ELF-1 (cell line): ENCODE measurements around the gene KCNJ8.
A peak's percentile ranks its signal among the peaks of the same experiment; 100 is the strongest.
"Not testable (repeated sequence)": the region's sequence is repeated elsewhere in the genome, so short reads cannot be mapped to it uniquely, and the experiment has no call there.

Source experiments
- DNase-seq: peaks from one replicate; pipeline ENCODE4 v3.0.0-alpha.2; 2016; ENCODE audit warnings: low read depth, low spot score

KCNJ8 gene

DNA sequence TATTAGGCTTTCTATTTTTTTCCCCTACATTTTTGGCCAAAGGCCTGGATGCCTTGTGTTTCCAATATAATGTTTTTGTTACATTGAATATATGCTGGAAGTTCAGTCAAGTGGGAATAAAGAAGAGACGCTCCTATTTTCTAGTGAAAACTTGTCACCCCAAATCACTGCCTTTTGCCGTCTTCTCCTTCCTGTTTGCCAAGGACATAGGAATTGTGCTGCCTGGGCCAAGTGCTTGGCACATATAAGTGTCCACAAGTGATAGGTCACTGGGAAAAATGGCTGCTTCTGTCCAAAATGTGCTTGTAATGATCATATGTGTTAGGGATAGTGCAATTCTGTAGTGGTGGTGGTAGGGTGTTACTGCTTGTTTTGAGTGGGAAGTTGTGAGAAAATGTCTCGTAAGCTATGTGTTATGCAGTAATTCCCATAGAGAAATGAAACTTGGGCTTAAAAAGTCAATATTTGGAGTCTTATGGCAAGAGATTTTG lies 11.6 kb upstream of the KCNJ8 start:
- DNase-seq = no peak

DNA sequence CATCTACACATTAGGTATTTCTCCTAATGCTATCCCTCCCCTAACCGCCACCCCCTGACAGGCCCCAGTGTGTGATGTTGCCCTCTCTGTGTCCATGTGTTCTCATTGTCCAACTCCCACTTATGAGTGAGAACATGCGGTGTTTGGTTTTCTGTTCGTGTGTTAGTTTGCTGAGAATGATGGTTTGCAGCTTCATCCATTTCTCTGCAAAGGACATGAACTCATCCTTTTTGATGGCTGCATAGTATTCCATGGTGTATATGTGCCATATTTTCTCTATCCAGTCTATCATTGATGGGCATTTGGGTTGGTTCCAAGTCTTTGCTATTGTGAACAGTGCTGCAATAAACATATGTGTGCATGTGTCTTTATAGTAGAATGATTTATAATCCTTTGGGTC lies 8.2 kb upstream of the KCNJ8 start:
- DNase-seq = not testable (repeated sequence)

DNA sequence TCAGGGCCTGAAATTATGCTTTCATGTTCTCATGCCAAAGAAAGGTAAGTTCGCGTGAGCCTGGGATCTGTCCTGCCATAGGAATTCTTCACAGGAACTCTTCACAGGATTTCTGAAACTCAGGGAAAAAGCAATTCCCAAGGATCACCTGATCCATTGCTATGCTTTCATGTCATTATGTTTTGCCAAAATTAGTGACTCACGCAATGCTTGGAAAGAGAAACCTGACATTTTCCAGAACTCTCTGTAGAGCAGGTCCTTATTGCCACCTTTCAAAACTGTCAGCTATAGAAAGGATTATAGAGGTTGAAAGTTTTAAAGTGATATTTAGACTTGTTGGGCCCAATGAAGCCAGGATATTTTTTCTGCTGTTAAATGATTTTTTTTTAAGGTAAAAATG lies 6.3 kb upstream of the KCNJ8 start:
- no peak for DNase-seq

DNA sequence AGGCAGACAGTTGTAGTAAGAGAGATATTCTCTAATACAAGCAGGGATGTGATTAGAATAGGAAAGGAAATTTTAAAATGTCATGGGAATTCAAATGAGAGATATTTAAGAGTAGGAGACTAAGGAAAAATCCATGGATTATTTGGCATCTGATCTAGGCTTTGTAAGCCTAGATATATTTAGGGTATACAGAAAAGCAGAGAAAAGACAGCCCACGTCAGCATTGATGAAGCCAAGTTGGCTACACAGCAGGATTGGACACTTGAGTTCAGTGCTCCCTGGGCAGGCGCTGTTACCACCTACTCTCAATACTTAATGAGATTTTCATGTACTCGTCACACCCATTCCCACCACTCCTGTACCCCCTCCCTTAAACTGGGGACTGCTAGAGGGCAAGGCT lies 1.7 kb upstream of the KCNJ8 start:
- DNase-seq = no peak

DNA sequence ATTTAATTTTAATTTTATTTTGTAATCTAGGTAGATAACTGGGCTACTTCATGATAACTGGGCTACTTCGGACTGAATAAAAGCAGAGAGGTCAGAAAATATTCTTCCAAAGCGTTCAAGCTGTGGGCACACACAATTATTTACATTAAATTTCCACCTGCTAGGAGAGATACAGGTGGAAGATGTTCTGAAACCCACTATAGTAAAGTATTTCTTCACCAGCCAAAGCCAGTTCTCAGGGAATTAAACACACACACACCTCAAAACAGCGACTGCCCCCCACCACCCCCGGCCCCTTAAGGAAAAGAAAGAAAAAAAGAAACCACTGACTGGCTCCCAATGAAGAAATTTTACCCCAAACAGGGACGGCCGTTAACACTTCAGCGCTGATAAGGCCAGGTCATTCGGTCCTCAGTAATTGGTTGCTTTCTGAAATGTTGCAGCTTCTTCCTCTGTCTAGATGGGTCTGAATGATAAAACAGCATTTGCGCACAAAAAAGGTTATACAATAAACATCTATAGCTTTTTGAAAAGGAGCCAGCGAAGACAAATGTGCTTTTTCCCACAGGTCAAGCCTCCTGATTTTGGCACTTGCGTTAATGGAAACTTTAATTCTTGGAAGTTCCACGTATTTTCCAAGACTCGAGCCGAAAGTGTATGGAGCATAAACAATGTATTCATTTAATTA lies 771 bp upstream of the KCNJ8 start:
- no peak for DNase-seq

DNA sequence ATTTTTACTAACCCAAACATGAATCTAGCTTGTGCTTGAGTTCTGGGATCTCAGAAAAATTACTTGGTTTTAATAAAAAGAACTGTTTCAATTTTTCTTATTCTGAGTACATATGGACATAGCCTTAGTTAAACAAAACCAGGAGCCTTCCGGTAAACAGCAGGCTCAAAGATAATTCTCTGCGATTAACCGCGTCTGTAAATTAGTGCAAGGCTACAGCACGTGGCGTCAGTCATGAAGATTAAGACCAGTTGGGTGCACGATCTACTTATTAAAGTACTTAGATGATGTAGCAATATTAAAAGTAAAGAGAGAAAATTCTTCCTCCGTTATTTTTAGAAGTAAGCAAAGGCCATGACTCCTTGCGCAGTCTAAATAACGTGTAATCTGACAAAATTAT lies 700 bp downstream of the KCNJ8 start:
- DNase-seq = no peak

DNA sequence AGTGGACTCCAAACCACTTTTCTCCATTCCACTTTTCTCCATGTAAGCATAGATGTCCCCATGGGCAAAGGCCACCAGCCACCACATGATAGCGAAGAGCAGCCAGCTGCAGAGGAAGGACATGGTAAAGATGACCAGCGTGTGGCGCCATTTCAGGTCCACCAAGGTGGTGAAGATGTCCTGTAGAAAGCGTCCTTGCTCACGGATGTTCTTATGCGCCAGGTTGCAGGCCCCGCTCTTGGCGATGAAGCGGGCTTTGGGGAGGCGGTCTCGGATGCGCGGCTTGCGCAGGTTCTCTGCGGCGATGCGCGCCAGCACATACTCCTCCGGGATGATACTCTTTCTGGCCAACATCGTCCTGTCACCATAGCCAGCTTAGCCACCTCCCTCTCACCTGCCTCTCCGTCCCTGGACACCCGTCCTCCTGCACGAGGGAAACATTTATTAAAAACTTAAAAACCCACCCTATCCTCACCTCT lies 1.2 kb downstream of the KCNJ8 start:
- peak; percentile 82 for DNase-seq

DNA sequence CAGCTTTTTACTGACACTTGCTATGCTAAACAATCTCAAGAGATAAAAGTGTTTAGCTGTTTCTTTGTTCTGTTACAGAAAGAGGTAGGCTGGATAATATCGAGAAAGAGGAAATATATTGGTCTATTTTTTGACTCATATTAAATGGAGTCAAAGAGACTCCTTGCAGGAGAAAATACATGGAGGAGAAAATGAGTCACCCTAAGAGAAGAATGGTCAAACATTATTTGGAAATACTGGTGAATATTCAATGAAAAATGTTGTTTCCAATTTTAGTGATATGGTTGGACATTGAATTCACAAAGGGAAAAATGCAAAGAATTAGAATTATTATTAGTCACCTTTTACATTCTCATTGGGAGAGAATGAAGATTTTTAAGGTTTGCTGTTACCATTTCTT lies 3.2 kb downstream of the KCNJ8 start:
- no peak for DNase-seq

DNA sequence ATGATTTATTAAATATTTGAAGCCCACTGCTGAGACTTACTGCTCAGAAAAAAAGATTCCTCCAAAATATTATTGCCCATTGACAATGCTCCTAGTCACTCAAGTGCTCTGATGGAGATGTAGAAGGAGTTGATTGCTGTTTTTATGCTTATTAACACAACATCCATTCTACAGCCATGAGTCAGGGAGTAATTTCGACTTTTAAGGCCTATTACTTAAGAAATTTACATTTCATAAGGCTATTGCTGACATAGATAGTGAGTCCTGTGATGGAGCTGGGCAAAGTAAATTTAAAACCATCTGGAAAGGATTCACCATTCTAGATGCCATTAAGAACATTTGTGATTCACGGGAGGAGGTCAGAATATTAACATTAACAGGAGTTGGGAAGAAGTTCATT lies 5.2 kb downstream of the KCNJ8 start:
- DNase-seq = no peak

DNA sequence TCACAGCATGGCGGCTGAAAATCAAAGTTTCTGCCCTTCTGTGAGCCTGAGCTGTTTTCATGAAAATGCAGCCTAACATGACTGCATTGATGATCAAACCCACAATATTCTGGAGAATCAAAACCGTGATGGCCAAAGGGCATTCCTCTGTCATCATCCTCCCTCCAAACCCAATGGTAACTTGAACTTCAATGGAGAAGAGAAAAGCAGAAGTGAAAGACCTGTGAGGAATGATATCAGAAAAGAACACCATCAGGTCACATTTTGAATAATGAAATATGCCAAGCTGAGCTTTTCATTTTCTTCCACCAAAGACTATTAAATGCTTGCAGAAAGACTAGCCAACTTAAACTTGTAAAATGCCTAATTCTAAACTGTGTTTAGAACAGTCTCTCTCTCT lies 8.1 kb downstream of the KCNJ8 start:
- DNase-seq = no peak

DNA sequence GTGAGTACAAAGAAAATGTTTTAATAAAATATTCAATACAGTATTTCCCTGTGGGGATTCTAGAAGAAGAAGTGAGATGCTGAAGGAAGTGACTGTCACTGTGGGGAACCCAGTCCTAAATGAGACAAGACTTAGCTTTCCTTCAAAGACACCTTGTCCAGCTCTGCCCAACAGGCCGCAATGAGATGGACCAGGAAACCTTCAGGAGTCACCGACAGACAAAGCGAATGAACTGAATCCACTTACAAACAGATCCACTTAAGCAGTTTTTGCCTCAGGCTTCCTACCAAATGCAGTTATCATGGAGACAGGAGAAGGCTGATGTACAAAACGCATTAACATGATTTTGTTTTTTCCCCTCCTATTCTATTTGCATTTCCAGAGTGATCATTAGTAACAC lies 9.6 kb downstream of the KCNJ8 start:
- DNase-seq = no peak

DNA sequence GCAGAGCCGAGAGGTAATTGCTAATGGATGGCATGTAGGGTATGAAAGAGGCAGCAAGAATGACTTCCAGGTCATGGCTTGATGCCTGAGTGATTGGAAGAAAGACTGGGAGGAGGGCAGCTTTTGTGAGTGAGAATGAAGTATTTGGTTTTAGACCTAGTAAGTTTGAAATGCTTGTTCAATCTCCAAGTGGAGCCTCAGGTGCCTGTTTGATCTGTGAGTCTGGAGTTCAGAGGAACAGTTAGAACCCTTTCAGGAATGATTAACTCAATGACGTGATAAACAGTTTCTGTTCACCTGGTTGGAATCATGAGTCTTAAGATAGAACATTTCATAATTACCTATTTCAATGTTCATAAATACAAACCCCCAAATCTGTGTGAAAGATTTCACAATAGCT lies 10.4 kb downstream of the KCNJ8 start:
- no peak for DNase-seq

DNA sequence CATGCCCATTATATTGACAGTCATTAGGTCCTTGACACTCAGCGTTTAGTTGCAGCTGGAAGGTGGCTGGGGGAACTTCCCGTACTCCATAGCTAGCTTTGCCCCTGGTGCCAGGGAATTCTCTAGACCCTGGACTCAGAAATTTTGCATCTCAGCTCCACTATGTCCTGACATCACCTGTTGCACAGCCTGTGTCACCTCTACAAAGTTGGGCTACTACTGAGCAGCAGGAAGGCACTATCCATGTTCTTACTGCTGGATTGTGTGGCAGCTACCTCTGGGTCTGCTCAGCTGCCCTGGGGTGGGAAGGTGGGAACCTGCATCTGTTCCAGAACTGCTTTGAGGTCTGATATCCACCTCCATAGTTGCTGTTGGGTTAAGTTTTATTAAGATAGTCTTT lies 11.0 kb downstream of the KCNJ8 start:
- DNase-seq = no peak

DNA sequence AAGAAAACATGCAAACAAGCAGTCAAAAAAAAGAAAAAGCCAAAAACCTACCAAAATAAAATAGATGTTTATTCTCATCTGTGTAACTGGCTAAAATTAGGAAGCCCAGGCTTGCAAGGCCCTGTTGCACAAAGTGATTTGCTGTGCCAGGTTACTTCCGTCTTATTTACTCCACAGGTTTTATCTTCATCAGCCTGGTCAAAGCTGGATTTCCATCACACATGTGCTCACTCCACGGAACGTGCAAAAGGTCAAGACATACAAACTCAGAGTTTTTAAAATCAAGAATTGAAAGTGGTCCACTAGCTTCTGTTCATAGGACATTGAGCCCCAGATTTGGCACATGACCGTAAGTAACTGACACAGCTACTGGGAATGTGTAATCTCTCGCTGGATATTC lies 14.8 kb downstream of the KCNJ8 start:
- no peak for DNase-seq

DNA sequence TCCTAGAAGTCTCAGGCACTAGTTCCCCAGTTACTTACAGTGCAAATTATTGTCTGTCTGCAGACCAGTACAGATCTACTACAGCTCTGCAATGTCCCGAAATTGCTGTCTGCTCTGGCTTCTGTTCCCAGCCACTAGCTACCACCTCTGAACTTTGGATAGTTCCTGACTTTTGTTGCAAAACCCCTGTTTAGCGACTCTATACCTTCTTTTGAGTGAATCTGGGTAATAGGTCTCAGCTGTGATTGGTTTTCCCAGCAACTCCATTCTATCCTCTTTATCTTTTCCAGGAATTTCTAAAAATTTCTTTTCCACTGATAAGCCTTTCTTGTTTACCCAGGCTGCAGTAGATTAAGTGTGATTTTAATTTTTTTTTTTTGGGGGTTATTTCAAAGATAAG lies 16.8 kb downstream of the KCNJ8 start:
- DNase-seq = no peak

DNA sequence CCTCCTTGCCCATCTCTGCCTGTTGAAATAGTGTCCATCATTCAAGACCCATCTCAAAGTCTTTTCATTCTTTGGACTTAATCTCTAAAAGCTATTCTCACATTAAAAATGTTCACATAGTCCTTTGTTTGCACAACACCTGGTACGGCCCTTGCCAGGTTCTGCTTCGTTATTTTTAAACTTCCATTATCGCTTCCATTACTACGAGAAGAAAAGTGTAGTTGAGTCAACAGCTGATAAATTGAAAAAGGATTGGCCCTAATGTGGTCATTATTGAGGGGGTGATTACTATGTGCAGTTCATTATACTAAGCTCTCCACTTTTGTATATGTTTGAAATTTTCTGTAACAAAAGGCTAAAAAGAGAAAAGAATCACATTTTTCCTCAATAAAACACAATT lies 17.8 kb downstream of the KCNJ8 start:
- no peak for DNase-seq

DNA sequence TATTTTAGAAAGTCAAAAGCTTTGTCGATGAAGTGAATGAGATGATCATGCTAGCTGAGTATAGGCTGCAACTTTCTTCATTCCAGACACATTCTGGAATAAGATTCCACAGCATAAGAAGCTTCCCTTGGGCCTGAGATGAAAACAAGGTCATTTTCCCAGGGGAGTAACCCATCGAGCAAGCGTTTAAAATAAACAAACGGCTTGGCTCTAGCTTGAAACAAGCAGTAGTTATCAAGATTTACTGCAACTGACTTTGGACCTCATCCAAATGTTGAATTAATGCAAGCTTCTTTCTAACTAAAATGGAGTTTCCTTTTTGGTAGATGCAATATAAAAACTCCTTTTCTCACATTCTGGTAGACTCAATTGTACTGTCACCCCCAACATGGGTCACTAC lies 23.0 kb downstream of the KCNJ8 start:
- DNase-seq = no peak

DNA sequence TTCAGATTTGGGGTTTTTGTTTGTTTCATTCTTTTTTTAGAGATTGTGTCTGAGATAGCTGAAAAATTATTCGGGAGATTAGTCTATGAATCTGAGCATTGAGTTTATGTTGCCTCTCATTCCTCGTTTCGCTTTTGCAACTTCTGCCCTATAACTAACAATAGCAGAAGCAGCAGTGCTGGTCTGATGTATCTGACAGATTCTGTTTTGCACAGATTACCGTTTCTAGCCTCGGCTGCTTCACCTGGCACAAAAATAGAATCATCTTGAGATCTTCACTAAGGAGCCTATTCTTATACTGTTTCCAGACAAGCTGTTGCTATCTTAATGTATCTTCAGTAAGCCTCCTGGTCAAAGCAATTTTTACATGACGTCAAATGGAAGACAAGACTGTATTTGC lies 29.2 kb downstream of the KCNJ8 start:
- no peak for DNase-seq

DNA sequence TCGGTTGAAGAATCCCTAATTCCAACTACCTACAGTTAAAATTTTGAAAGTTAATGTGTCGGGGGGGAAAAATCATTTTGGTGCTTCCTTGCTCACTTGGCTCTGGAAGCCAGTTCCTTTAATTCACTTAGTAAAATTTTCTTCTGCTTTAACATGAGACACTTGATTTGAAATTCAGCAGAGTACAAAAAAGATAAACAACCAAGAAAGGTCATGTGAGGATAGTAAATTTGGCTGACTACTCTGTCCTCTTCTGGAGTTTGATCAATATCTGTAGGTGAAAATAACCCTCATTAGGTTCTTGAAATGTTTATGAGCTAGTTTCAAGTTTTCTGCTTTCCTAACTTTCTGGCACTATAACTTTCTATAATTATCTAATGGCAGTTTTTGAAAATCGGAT lies 43.4 kb downstream of the KCNJ8 start:
- no peak for DNase-seq

DNA sequence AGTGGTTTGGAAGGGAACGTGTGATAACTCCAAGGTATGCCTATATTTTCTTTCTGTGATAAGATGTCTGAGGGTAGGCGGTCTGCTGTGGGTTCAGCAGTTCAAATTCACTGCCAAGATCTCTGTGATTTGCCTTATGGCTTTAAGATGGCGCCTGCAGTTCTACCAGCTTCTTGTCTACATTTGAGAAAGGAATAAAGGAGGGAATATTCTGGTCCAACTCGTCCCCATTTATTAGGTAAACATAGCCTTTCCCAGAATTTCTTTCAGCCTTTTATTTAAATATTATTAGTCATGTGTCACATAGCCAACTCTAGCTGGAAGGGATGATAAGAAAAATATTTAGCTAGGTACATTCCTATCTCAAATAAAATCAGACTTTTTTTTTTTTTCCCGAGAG lies 48.8 kb downstream of the KCNJ8 start:
- no peak for DNase-seq

DNA sequence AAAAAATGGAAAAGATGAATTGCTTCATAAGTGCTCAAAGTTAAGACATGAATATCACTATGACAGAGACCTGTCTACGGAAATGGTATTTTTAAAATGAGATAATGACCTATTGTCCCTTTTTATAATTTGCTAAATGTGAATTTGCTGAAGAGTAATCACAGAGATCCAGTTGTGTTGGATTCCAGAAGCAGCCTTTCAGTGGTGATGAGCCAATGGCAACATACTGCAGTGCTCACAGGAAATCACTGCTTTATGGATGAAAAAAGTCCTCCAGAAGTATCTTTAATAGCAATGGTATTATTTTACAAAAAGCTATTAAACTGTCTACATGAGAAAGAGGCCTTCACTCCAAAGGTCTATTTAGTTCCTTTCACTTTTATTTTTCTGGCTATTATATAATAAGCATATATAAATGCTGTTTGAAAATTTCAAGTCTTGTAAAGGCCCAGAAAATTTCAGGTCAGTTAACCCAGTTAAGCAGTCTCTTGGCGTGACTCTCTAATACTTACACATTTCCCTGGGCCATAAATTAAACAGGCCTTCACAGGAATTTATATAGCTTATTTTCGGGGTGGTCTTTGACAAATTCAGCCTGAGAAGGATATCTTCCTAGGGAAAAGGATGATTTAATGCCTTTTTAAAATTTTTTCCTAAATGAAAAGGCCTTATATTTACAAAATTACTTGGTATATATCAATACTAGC lies 55.4 kb downstream of the KCNJ8 start:
- DNase-seq = no peak

DNA sequence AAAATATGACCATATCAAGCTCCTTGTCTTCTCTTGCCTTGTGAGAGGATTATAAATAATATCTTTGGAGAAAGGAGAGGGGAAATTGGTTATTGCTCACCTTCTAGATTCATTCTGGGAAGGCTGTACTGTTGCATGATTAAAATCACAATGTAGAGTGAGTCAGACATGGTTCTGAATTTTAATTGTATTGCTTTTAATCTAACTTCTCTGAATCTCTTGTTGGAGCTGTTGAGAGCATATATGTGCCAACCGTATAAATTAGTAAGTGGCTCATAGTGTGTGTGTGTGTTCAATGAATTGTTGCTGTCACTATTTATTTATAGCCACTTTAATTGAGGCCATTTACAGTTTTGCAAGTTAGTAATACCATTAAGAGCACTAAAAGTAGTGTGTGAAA lies 56.1 kb downstream of the KCNJ8 start:
- no peak for DNase-seq

DNA sequence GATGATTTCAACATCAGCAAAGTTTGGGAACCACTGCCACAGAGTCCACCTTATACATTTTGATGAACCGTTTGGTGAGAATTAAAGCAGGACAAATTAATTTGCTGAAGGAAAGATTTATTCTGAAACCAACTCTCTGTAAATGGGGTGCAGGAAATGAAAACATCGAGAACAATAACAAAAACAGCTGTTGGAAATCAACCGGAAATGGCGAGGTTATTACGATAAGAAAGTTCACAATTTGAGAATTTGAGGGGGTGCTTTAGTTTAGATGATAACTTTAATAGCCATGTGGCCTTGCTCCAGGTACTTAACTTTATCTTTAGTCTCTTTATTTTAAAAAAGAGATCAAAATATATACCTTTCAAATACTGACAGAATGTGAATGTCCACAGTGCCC lies 56.7 kb downstream of the KCNJ8 start:
- DNase-seq = no peak
